Natural killer cell treated with Interleukin-12 subunit alpha and Interleukin-12 subunit beta and Interleukin-15 and Interleukin-18, amount 100 ng/mL, for 72 hours (primary cell): ENCODE measurements around the gene MTCL1. TPM values are rescaled to one million over a fixed set of nuclear protein-coding genes. Genes with fewer than 3 reads are reported as not detected.
A peak's percentile ranks its signal among the peaks of the same experiment; 100 is the strongest.

Experiments
- ATAC-seq, 2 donors: fragments of 150-1000 bp; cut with Tn5 transposase in 1 of 2; sonication (Bioruptor Pico), chemical (Tn5 transposase) in 1 of 2; 2 replicates each; pipeline ENCODE4 v1.10.0; 2021
- DNase-seq: peaks from one replicate; pipeline ENCODE4 v3.0.0; 2022; ENCODE audit warnings: low spot score
- H3K27ac Mint-ChIP-seq, 2 donors: 1 replicate in 1 of 2; 2 replicates in 1 of 2; pipeline ENCODE4 v1.8.0; 2022; ENCODE audit warnings: mixed read lengths in 2 of 2, mild to moderate bottlenecking in 1 of 2, moderate library complexity in 1 of 2
- H3K27me3 Mint-ChIP-seq, 2 donors: 1 replicate in 1 of 2; 2 replicates in 1 of 2; pipeline ENCODE4 v1.8.0; 2022; ENCODE audit warnings: mixed read lengths in 2 of 2
- H3K36me3 Mint-ChIP-seq: one replicate; pipeline ENCODE4 v1.8.0; 2022; ENCODE audit warnings: mixed read lengths
- H3K4me1 Mint-ChIP-seq, 2 donors: 1 replicate in 1 of 2; 2 replicates in 1 of 2; pipeline ENCODE4 v1.8.0; 2022; ENCODE audit warnings: low read depth in 2 of 2, mixed read lengths in 2 of 2, mild to moderate bottlenecking in 1 of 2
- H3K4me3 Mint-ChIP-seq: one replicate; pipeline ENCODE4 v1.8.0; 2022; ENCODE audit warnings: mixed read lengths
- H3K9me3 Mint-ChIP-seq: 2 replicates; pipeline ENCODE4 v1.8.0; 2022; ENCODE audit warnings: mixed read lengths
- total RNA-seq, 2 donors: library from RNA; stranded (reverse); gene quantifications; one replicate each; pipeline ENCODE4 v1.2.3, GENCODE V29; 2022

The MTCL1 gene
- total RNA-seq, 2 donors from 2014 or later: 0.38 to 0.50 TPM

GRCh38 chr18:8794934-8795280, 89.6 kb downstream of the MTCL1 start:
- H3K27ac Mint-ChIP-seq: no peak overlapping the region
- peaks cover 15 to 20% of the 10 kb centered on the region in 2 donors for H3K27me3 Mint-ChIP-seq
- H3K36me3 Mint-ChIP-seq: no peaks in the 10 kb centered on the region
- no peak overlapping the region for H3K4me3 Mint-ChIP-seq
- no peaks in the 10 kb centered on the region for H3K4me1 Mint-ChIP-seq
- DNase-seq: no peak
- no peak for ATAC-seq
- no peaks in the 10 kb centered on the region for H3K9me3 Mint-ChIP-seq

DNA sequence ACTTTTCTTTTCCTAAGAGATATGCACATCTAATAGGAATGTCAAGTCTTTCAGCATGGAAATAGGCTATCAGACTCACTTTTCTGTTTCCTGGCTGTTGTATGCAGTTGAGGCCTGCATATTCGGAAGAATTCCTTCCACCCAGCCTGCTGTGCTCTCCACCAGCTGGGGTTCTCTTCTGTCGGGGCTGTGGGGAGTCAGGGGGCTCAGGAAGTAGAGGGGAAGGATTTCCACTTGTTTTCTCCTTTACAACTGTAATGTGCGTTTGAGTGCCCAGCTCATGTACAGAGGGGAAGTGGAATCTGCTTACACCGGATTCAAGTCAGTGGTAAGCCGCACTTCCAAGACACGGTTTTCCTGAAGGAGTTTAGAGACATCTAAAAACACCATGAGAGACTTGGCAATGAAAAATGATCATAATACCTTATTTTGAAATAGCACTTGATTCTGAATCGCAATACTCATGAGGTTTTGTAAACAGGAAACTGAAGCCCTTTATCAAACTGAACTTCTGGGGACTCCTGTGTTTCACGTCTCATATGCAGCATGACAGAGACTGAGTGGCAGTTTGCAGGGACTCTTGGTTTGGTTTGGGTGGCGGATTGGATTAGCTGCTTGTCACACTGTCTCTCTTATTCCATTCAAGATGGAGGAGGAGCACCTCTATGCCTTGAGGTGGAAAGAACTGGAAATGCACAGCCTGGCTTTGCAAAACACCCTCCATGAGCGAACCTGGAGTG, 90.4 kb downstream of the MTCL1 start:
- H3K36me3 Mint-ChIP-seq: no peaks in the 10 kb centered on the region
- peaks cover 15 to 20% of the 10 kb centered on the region in 2 donors for H3K27me3 Mint-ChIP-seq
- H3K4me1 Mint-ChIP-seq: no peaks in the 10 kb centered on the region
- no peak overlapping the region for H3K4me3 Mint-ChIP-seq
- DNase-seq (no peak), ATAC-seq (no peak)
- H3K9me3 Mint-ChIP-seq: no peaks in the 10 kb centered on the region
- H3K27ac Mint-ChIP-seq: no peak overlapping the region

DNA sequence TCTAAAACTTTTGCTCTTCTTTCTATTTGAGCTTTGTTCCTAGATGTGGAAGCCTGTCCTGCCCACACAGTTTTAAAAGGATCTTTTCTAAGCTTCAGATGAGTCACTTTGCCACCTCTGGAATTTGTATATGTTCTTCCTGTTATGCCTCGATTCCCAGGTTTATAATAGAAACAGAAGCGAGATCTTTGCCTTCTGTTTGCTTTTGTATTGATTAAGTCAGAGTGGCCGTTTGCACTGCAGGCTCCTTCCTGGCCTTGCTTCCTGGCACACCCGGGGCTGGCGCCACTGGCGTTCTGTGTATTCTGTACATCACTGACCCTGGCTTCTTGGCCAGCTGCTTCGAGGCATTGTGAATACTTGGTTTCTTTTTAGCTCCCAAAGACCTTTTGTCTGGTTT, 91.8 kb downstream of the MTCL1 start:
- Mint-ChIP-seq H3K9me3 (no peaks in the 10 kb centered on the region), H3K4me1 (no peaks in the 10 kb centered on the region), H3K36me3 (no peaks in the 10 kb centered on the region), H3K4me3 (no peak overlapping the region), H3K27ac (no peak overlapping the region), H3K27me3 (peaks cover 15 to 20% of the 10 kb centered on the region in 2 donors)
- no peak for DNase-seq
- ATAC-seq: no peak

GRCh38 chr18:8799001-8799400, 93.6 kb downstream of the MTCL1 start:
- no peak overlapping the region for H3K4me3 Mint-ChIP-seq
- DNase-seq: no peak

DNA sequence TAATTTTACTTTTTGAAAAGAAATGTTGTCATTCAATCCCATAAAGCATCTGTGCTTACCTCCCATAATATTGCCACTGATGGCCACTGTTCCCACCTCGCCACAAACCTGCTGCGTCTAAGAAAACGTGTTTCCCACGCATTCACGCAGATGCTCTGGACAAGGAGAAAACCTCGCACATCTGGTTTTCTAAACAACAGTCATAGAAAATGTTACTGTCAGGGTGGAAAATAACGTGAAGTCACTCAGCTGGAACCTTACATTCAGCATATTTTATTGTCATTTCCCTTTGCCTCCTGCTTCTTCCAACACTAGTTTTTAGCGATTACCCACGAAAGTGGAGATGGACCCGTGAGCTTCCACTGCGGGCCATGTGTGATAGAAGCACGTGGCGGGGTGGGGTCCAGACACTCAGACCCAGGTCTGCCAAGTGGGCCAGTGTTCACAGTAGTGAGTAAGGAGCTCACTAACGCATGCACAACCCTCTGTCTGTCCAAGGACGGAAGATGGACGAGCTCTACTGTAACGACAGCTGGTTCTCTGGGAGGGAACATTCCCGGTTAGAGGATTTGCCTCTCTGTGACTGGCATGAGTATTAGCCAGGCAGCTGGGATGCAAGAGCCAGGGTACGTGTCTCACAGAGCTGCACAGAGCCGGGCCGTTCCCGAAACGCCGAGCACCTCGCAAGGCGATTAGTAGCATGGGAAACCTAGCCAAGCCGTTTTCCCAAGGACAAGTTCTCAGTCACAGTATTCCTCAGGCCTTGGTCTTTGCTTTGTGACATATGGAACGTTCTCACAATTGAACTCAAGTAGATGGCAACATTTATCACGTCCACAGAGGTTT, 94.5 kb downstream of the MTCL1 start:
- peaks cover 10 to 16% of the 10 kb centered on the region in 2 donors for H3K27me3 Mint-ChIP-seq

More at GRCh38 chr18:8799001-8799400, 93.6 kb downstream of the MTCL1 start:
- no peak for ATAC-seq
- H3K27ac Mint-ChIP-seq: no peak overlapping the region
- H3K9me3 Mint-ChIP-seq: no peaks in the 10 kb centered on the region
- peaks cover 15 to 20% of the 10 kb centered on the region in 2 donors for H3K27me3 Mint-ChIP-seq
- H3K36me3 Mint-ChIP-seq: no peaks in the 10 kb centered on the region
- no peaks in the 10 kb centered on the region for H3K4me1 Mint-ChIP-seq

DNA sequence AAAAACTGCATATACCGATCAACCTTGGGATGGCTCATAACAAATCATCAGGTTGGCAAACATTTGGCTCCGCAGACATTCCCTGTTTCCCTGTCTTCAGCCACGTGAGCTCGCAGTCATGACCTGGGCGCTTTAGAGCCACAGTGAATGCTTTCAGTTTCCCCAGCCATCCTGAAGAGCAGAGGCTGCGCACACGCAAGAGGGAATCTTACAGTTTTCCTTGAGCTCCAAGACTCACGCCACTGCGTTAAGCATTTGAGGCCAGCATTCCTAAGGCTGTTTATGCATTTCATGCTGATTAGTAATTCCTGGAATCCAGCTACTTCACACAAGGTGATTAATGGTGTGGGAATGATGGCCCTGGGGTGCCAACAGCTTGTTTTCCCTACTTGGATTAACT, 95.1 kb downstream of the MTCL1 start:
- ATAC-seq (no peak), DNase-seq (no peak)
- H3K4me1 Mint-ChIP-seq: no peaks in the 10 kb centered on the region
- H3K4me3 Mint-ChIP-seq: no peak overlapping the region
- H3K27ac Mint-ChIP-seq: no peak overlapping the region
- H3K36me3 Mint-ChIP-seq: no peaks in the 10 kb centered on the region
- no peaks in the 10 kb centered on the region for H3K9me3 Mint-ChIP-seq
- H3K27me3 Mint-ChIP-seq: peaks cover 8 to 9% of the 10 kb centered on the region in 2 donors

More for the DNA sequence above, 94.5 kb downstream of the MTCL1 start:
- ATAC-seq (no peak), DNase-seq (no peak)
- no peaks in the 10 kb centered on the region for H3K9me3 Mint-ChIP-seq
- H3K36me3 Mint-ChIP-seq: no peaks in the 10 kb centered on the region
- H3K4me1 Mint-ChIP-seq: no peaks in the 10 kb centered on the region
- no peak overlapping the region for H3K27ac Mint-ChIP-seq
- H3K4me3 Mint-ChIP-seq: no peak overlapping the region

- DNase-seq: no peak
- no peaks in the 10 kb centered on the region for H3K4me1 Mint-ChIP-seq
- H3K27ac Mint-ChIP-seq: no peak overlapping the region
- peaks cover 3 to 7% of the 10 kb centered on the region in 2 donors for H3K27me3 Mint-ChIP-seq
- H3K4me3 Mint-ChIP-seq: no peak overlapping the region
- no peaks in the 10 kb centered on the region for H3K9me3 Mint-ChIP-seq
- peak in 1 of 2 donors; percentile 37 for ATAC-seq
- no peaks in the 10 kb centered on the region for H3K36me3 Mint-ChIP-seq
These were observed 95.5 kb downstream of the MTCL1 start for GRCh38 chr18:8800876-8801262.

- H3K36me3 Mint-ChIP-seq: no peaks in the 10 kb centered on the region
- ATAC-seq (no peak), DNase-seq (no peak)
- no peak overlapping the region for H3K27ac Mint-ChIP-seq
- H3K27me3 Mint-ChIP-seq: peaks cover 0 to 7% of the 10 kb centered on the region in 2 donors
- no peak overlapping the region for H3K4me3 Mint-ChIP-seq
- no peaks in the 10 kb centered on the region for H3K9me3 Mint-ChIP-seq
- H3K4me1 Mint-ChIP-seq: no peaks in the 10 kb centered on the region
These were observed 96.0 kb downstream of the MTCL1 start for GRCh38 chr18:8801263-8801901.

GRCh38 chr18:8802017-8802672, 96.8 kb downstream of the MTCL1 start:
- Mint-ChIP-seq H3K36me3 (no peaks in the 10 kb centered on the region), H3K27ac (no peak overlapping the region), H3K4me3 (no peak overlapping the region), H3K9me3 (no peaks in the 10 kb centered on the region), H3K27me3 (peaks cover 0 to 2% of the 10 kb centered on the region in 2 donors), H3K4me1 (no peaks in the 10 kb centered on the region)
- ATAC-seq (no peak), DNase-seq (no peak)

DNA sequence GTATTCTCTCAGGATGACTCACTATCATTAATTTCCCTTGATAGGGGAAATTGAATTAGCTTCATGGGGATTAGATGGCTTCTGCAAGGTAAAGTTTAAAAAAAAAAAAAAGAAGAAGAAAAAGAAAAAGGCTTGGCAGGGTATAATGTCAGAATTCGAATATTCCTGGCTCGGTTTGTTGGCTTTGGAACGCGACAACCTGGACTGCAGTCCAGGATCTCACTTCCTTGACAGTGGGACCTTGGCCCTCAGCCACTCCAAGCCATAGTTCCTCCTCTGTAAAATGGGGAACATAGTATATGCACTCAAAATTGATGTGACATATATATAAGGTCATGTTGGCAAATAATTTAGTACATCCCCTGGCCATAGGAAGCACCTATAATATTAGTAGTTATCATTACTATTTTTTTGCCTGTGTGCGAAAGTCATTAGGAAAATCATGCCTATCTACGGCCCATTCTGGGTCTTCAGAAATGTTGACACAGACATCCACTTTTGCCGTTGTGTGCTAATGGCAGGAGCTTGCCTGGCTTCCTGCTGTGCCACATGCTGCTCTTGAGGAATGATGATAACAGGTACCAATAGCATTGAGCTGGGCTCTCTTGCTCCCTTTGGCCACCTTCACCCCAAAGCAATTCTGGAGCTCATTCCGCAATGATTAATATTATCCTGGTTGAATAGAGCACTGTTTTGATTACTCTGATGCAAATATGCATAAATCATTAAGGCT, 97.9 kb downstream of the MTCL1 start:
- ATAC-seq (no peak), DNase-seq (no peak)
- Mint-ChIP-seq H3K36me3 (no peaks in the 10 kb centered on the region), H3K4me1 (no peaks in the 10 kb centered on the region), H3K27me3 (no peaks in the 10 kb centered on the region), H3K27ac (no peak overlapping the region), H3K4me3 (no peak overlapping the region), H3K9me3 (no peaks in the 10 kb centered on the region)

DNA sequence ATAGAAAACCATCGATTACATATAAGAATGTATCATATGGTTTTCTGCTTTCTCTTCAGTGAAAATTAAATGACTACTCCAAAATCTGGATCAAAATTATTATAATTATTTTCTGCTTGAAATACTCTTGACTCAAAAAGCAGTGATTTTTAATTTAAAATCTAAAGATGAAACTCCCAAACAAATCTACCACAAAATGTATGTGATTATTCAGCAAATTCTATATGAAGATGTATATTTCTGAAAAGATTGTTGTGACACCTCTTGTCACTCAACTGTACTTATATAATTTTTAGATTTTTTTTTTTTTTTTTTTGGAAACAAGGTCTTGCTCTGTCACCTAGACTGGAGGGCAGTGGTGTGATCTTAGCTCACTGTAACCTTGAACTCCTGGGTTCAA, 98.6 kb downstream of the MTCL1 start:
- DNase-seq (no peak), ATAC-seq (no peak)
- Mint-ChIP-seq H3K36me3 (no peaks in the 10 kb centered on the region), H3K9me3 (no peaks in the 10 kb centered on the region), H3K4me1 (no peaks in the 10 kb centered on the region), H3K27me3 (peaks cover 2 to 5% of the 10 kb centered on the region in 2 donors), H3K27ac (no peak overlapping the region), H3K4me3 (no peak overlapping the region)

DNA sequence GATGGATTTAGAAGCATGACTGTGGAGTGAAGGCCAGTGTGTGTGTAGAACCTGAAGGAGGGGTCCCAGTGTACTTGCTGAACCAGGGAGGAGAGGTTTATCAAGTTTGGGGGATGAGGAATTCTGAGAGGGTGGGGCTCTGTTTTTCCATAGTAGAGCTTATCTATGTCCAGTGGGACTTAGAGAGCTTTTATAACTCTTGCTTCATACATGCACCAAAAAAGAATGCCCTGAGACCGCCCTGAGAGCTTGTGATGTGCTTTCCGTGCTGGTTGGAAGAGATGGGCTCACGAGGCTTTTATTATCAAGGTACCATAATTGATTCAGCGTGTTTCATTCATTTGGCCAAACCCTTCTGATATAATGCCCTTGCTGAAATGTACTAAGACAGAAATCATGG, 100.2 kb downstream of the MTCL1 start:
- no peaks in the 10 kb centered on the region for H3K9me3 Mint-ChIP-seq
- peaks cover 11 to 17% of the 10 kb centered on the region in 2 donors for H3K27me3 Mint-ChIP-seq
- DNase-seq: no peak
- H3K4me1 Mint-ChIP-seq: no peaks in the 10 kb centered on the region
- ATAC-seq: no peak
- H3K4me3 Mint-ChIP-seq: no peak overlapping the region
- no peak overlapping the region for H3K27ac Mint-ChIP-seq
- no peaks in the 10 kb centered on the region for H3K36me3 Mint-ChIP-seq

DNA sequence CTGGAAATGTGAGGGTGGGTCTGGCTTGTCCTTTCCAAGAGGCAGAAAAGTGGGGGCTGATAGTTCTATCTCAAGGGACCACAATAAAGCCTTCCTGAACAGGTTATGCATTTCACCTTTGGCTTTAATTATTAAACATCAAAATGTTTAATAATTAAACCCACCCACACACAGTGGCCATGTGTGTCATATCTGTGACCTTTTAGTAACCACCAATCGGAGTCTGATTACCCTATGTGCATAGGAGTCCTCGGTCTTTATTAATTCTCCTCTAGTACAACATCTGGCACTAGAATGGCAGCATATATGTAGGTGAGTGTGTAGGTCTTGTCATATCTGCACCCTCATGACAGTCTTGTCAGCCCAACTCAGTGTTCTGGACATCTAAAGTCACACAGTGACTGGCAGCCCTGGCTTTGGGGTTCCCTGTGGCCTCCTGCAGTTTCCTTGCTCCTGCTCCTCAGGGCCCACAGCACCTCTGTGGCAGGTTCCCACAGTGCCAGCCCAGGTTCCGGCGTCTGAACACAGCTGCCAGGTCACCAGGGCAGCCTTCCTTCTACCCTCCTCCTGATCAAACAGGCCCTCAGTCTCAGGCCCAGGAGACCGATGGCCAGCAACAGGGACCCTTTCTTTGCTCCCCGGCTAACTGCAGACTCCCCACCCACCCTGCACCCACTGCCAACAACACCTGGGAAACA, 100.9 kb downstream of the MTCL1 start:
- no peaks in the 10 kb centered on the region for H3K9me3 Mint-ChIP-seq
- H3K36me3 Mint-ChIP-seq: no peaks in the 10 kb centered on the region

More for the DNA sequence above, 100.9 kb downstream of the MTCL1 start:
- H3K27ac Mint-ChIP-seq: no peak overlapping the region
- ATAC-seq: no peak
- no peak overlapping the region for H3K4me3 Mint-ChIP-seq
- H3K27me3 Mint-ChIP-seq: peaks cover 11 to 17% of the 10 kb centered on the region in 2 donors
- no peak for DNase-seq
- no peaks in the 10 kb centered on the region for H3K4me1 Mint-ChIP-seq
